Stomach (tissue), 4 donors: ENCODE data around the gene C9orf152.

Source experiments
- CTCF ChIP-seq, 7 experiments: fragments of 450-650 bp in 4 of 7; fragments of 200-600 bp in 3 of 7; sonication (generic) in 3 of 7; IDR thresholded peaks; one replicate each; pipeline ENCODE4 v1.5.1; 2016 to 2019; ENCODE audit warnings: antibody characterized with exemption in 7 of 7, control low read depth in 2 of 7, mild to moderate bottlenecking in 1 of 7
- POLR2A ChIP-seq, 4 donors: fragments of 450-650 bp; IDR thresholded peaks; one replicate each; pipeline ENCODE4 v1.6.1; 2016; ENCODE audit warnings: antibody characterized with exemption in 4 of 4, control low read depth in 2 of 4, mild to moderate bottlenecking in 1 of 4, moderate library complexity in 1 of 4
- POLR2AphosphoS5 ChIP-seq, 3 donors: sonication (generic); formaldehyde crosslinking; IDR thresholded peaks; one replicate each; pipeline ENCODE4 v1.6.1; 2016; ENCODE audit warnings: antibody characterized with exemption in 3 of 3

- TF ChIP-seq CTCF (IDR thresholded peaks at IDR 0.05) = no peak
- TF ChIP-seq POLR2AphosphoS5 (IDR thresholded peaks at IDR 0.05) = no peak
- no peak for TF ChIP-seq POLR2A (IDR thresholded peaks at IDR 0.05)
Observed at GRCh38 chr9:110252509-110253139, 44.7 kb upstream of the C9orf152 start.
